Left kidney (tissue), 2 donors: ENCODE results near the gene LMBR1. TPM values are rescaled to one million over a fixed set of nuclear protein-coding genes. Genes with fewer than 3 reads are reported as not detected.
"Not testable (repeated sequence)": the region's sequence is repeated elsewhere in the genome, so short reads cannot be mapped to it uniquely, and the experiment has no call there.

ENCODE experiments used
- DNase-seq: peaks from one replicate; pipeline ENCODE4 v3.0.0-alpha.2; 2013
- polyA plus RNA-seq: library from polyadenylated mRNA; unstranded; fragments of 120-200 nt; gene quantifications from one replicate; pipeline ENCODE4 v1.2.1, GENCODE V29; 2013; ENCODE audit not compliant: insufficient read length

The LMBR1 gene
- polyA plus RNA-seq, 1 donor: 49.8 TPM

- no peak for DNase-seq
Observed at GRCh38 chr7:156848979-156849378, 44.0 kb downstream of the LMBR1 start.

- DNase-seq: no peak
Observed at GRCh38 chr7:156845379-156846101, 47.4 kb downstream of the LMBR1 start.

- DNase-seq: not testable (repeated sequence)
Observed at GRCh38 chr7:156843582-156843981, 49.4 kb downstream of the LMBR1 start.

- DNase-seq: no peak
Observed at GRCh38 chr7:156843157-156843556, 49.8 kb downstream of the LMBR1 start.

GRCh38 chr7:156842740-156843140, 50.2 kb downstream of the LMBR1 start:
- DNase-seq: peak; percentile 42

- DNase-seq: peak; percentile 1
Observed at GRCh38 chr7:156842317-156842716, 50.7 kb downstream of the LMBR1 start.

GRCh38 chr7:156841497-156841896, 51.5 kb downstream of the LMBR1 start:
- DNase-seq: no peak

- no peak for DNase-seq
Observed at GRCh38 chr7:156840134-156840533, 52.8 kb downstream of the LMBR1 start.

- DNase-seq: no peak
Observed at GRCh38 chr7:156836443-156836842, 56.5 kb downstream of the LMBR1 start.

- DNase-seq: no peak
Observed at GRCh38 chr7:156834462-156834861, 58.5 kb downstream of the LMBR1 start.

- no peak for DNase-seq
Observed at GRCh38 chr7:156833312-156833711, 59.7 kb downstream of the LMBR1 start.

GRCh38 chr7:156832195-156832877, 60.6 kb downstream of the LMBR1 start:
- DNase-seq: no peak

- no peak for DNase-seq
Observed at GRCh38 chr7:156829669-156830336, 63.2 kb downstream of the LMBR1 start.

GRCh38 chr7:156827587-156828203, 65.3 kb downstream of the LMBR1 start:
- DNase-seq: no peak

- DNase-seq: no peak
Observed at GRCh38 chr7:156823435-156823834, 69.5 kb downstream of the LMBR1 start.

GRCh38 chr7:156820445-156821063, 72.4 kb downstream of the LMBR1 start:
- DNase-seq: no peak

GRCh38 chr7:156819733-156820295, 73.2 kb downstream of the LMBR1 start:
- DNase-seq: no peak

GRCh38 chr7:156818133-156818532, 74.8 kb downstream of the LMBR1 start:
- DNase-seq: no peak

- peak; percentile 8 for DNase-seq
Observed at GRCh38 chr7:156816943-156817572, 75.9 kb downstream of the LMBR1 start.

- no peak for DNase-seq
Observed at GRCh38 chr7:156811706-156812105, 81.3 kb downstream of the LMBR1 start.

- DNase-seq: not testable (repeated sequence)
Observed at GRCh38 chr7:156803656-156804055, 89.3 kb downstream of the LMBR1 start.
